HG02884 (cell line): ENCODE results near the gene SRRM3.
"Not testable (repeated sequence)": the region's sequence is repeated elsewhere in the genome, so short reads cannot be mapped to it uniquely, and the experiment has no call there.

ENCODE experiments used
- ATAC-seq: cut with Tn5 transposase; IDR thresholded peaks from one replicate; pipeline ENCODE4 v1.9.1; 2021; ENCODE audit warnings: mild to moderate bottlenecking, moderate library complexity; ENCODE audit not compliant: unreplicated experiment

The SRRM3 gene

DNA sequence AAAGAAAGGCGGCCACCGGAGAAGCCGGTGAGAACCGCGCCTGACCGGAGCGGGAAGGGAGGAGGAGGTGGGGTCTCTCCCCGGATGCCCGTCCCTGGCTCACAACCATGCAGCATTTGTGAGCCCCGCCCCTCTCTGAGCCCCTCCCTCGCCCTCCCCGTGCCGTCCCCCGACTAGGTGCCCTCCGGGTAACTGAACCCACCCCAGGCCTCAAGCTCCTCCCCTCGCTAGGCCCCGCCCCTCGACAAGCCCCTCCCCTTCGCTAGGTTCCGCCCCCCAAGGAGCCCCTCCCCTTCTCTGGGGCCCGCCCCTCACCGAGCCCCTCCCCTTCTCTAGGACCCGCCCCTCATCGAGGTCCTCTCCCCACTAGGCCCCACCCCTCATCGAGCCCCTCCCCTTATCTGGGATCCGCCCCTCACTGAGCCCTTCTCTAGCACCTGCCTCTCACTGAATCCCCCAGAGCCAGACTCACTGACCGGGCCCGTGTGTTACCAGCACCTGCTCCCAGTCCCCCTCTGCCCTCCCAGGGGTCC is 58.5 kb downstream of the SRRM3 start:
- ATAC-seq: no peak

DNA sequence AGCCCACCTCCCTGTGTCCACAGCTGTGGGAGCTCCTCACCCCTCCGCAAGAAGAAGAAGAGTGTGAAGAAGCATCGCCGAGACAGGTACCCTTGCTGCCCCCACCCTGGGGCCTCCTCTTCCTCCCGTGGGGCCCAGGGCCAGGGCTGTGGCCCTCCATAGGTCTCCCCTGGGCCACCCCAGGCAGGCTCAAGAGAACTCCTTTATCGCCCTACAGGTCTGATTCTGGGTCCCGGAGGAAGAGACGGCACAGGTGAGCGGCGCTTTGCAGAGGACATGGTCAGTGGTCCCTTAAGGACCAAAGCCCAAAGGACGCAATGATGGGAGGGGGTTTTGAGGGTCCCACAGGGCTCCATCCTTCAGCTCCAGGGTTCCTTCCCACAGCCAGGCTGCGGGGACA is 59.6 kb downstream of the SRRM3 start:
- ATAC-seq: no peak

DNA sequence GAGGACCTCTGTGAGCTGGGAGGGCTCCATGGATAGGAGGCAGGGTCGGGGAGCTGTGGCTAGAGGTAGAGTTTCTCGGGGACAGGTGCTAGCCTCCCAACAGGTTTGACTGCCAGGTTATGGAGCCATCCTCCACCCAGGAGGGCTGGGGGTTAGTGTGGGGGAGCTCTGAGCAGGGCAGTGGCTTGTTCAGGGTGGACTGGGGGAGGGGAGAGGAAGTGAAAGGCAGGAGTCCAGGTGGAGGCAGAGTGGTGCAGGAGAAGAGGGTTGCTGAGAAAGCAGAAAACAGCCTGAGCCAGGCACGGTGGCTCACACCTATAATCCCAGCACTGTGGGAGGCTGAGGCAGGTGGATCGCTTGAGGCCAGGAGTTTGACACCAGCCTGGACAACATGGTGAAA is 60.2 kb downstream of the SRRM3 start:
- ATAC-seq: no peak

DNA sequence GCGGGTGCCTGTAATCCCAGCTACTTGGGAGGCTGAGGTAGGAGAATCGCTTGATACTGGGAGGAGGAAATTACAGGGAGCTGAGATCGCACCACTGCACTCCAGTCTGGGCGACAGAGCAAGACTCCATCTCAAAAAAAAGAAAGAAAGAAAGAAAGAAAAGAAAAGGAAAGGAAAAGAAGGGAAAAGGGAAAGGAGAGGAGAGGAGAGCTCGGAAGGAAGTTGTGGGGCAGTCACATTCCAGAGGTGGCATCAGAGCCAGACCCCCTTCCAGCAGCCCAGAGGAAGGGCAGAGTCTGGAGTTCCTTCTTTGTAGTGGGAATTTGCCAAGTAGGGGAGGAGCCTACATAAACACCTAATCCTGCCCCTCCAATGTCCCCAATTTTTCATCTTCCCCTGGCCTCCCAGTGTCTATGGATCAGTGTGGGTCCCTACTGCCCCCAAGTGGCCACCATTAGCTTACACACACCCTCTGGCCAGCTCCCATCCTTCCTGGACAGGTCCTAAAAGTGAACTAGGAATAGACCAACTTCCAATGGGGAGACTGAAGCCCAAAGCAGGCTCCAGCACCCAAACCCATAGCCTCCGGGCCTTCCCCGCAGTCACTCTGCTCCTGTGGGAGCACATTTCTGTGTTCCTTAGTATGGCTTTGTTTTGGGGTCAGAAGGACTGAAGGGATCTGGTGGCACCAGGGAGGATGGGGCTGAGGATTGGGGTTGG is 61.1 kb downstream of the SRRM3 start:
- ATAC-seq: peak; percentile 52

DNA sequence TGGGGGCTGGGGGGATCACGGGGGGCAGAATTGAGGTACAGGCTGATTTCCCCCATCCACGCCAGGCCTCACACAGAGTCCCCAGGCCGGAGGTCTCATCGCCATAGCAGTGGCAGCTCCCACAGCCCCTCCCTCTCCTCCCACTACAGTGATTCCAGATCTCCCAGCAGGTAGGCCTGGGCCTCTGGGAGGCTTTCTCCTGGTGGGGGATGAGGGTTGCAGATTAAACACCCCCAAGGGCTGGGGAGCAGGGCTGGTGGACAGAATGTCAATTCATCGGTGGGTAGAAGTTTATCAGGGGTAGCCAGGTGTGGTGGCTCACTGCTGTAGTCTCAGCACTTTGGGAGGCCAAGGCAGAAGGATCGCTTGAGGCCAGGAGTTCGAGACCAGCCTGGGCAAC is 63.6 kb downstream of the SRRM3 start:
- no peak for ATAC-seq

DNA sequence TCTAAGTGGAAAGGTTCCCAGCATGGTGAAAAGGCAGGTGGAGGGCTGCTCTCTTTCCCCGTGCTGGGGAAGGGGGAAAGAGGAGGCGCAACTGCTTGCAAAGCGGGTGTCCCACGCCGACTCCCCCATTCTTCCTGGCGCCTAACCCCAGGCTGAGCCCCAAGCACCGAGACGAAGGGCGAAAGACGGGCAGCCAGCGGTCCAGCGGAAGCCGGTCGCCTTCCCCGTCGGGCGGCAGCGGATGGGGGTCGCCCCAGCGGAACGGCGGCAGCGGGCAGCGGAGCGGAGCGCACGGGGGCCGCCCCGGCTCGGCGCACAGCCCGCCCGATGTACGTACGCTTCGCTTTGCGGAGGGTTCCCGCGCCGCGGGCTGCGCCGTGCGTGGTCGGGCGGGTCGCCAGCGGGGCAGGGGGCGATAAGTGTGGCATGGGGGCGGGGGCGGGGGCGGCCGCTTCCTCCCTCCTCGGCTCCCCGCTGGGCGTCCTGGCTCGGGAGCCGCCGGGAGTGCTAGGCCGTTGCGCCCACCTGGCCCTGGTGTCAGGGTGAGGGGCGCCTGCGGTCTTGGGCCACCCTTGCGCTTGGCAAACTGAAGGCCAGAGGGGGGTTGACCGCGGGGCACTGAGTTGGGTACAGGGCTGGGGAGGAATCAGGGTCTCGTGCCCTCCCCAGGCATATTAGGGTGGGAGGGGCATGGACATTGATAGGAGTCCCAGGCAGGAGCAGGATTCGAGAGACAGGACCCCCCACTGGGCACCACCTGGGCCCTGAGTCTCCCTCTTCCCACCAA is 65.6 kb downstream of the SRRM3 start:
- no peak for ATAC-seq

DNA sequence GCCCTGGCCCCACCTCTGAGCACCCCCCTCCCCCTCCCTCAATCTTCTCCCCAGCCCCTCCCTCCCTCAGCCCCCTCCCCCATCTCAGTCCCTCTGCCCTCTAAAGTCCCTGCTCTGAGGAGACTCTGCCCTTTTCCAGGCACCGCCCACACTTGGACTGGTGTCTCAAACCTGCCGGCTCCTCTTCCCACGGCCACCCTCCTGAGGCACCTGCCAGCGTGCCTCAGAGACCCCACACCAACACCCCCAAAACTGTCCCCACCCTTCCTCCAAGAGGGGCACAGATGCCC is 66.1 kb downstream of the SRRM3 start:
- ATAC-seq: no peak

DNA sequence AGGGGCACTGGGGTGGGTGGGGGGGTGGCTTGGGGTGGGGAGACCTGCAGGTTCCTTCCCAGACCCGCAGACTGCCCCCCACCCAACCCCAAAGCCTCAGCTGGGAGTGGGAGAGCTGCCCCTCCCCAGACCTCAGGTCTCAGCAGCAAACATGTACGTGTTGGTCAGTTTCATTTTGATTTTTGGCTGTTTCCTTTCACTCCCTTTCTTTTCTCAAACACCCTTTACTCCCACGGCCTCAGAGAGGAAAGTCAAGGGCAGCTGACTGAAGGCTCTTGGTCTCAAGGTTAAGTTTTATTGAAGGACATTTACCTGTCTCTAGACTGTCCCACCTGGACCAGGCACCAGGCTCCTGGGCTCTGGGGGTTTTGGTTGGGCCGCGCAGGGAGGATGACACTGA is 66.7 kb downstream of the SRRM3 start:
- ATAC-seq: no peak

DNA sequence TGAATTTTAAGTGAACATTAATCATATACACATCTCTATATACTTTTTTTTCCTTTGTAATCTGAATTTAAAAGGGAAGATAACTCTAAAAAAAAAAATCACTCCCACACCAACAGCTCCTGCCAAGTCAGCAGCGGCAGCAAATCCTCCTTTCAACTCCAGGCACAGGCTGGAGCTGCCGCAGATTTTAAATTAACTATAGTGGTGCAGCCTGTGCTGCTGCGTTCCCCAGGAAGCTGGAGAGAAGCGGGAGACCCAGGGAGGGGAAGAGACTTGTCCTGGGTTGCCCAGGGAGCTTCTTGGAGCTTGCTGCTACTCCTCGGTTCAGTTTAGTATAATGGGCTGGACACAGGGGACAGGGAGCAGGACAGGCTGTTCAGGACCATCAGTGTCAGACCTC is 68.2 kb downstream of the SRRM3 start:
- no peak for ATAC-seq

DNA sequence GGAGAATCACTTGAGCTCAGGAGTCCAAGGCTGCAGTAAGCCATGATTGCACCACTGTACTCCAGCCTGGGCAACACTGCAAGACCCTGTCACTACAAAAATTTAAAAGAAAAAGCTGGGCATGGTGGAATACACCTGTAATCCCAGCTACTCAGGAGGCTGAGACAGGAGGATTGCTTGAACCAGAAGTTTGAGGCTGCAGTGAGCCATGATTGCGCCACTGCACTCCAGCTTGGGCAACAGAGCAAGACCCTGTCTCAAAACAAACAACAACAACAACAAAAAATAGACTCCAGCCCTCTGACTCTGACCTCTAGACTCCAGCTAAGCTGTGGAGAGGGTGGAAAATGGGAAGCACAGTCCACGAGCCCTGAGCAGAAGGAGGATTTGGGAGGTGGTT is 69.7 kb downstream of the SRRM3 start:
- not testable (repeated sequence) for ATAC-seq

DNA sequence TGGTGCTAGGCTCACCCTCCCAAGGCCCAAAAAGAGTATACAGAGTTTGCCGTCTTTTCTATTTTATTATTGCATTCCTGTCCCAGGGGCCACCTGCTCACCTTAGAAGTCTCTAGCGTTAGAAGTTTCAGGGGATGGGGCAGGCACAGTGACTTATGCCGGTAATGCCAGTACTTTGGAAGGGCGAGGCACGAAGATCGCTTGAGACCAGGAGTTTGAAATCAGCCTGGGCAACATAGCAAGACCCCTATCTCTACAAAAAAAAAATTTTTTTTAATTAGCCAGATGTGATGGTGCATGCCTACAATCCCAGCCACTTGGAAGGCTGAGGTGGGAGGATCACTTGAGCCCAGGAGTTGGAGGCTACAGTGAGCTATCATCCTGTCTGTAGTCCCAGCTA is 70.4 kb downstream of the SRRM3 start:
- no peak for ATAC-seq

DNA sequence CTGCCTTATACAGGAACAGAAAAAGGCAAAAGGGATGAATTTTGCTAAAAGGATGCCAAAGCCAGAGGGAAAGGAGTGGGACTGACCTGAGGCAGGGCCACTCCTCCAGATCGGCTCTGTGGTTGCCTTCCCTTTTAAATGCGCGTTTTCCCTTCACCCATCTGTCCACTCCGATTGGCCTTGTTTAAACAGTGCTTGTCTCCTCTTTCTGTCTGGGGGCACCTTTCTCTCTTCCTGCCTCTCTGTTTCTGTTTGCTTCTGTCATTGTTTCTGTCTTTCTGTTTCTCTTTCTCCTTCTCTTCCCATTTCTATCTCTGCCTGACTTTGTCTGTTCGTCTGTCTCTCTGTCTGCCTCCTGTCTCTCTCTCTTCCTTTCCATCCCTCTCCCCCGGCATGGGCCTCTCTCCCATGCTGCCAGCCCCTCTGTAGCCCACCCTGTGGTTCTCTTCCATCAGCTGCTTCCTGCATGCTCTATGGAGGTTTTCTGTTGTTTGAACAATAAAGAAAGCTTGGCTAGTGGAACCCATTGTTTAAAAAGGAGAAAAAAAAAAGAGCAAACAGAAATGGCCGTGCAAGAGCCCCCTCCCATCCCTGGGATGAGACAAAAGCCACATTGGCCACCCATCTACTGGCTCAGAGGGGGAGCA is 71.3 kb downstream of the SRRM3 start:
- ATAC-seq: no peak

DNA sequence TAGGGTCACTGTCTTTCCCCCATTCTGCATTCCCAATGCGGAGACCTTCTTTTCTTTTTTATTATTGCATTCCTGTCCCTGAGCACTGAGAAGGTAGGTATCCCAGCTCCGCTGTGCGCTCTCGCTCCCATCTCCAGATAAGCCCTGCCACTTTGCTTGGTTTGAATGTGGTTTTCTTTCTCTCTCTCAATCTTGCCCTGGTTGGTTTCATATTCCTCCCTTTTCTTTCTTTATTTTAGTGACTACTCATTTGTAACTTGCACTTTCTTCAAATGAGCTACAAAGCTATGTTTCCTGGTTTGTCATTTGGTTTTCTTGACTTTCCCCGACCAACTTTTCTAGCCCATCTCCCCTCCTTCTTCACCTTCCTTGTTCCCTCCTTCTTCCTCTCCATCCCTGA is 71.8 kb downstream of the SRRM3 start:
- ATAC-seq: no peak

DNA sequence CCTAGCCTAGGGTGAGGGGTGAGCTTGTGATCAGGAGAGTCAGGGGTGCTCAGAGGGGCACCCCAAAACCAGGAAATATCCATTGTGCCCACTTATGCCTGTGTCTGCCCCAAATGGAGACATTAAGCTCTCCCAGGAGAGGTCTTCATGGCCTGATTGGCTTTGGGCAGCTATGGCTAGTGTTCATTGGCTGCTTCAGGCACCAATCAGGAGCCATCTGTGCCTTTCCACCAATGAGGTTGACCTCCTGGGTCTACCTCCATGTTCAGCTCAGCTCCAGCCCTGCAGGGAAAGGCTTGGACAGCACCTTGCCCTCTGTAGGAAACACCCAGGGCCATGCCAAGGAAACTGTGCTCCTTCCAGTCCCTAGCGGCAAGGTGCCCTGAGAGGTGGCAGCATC is 76.8 kb downstream of the SRRM3 start:
- ATAC-seq: no peak

DNA sequence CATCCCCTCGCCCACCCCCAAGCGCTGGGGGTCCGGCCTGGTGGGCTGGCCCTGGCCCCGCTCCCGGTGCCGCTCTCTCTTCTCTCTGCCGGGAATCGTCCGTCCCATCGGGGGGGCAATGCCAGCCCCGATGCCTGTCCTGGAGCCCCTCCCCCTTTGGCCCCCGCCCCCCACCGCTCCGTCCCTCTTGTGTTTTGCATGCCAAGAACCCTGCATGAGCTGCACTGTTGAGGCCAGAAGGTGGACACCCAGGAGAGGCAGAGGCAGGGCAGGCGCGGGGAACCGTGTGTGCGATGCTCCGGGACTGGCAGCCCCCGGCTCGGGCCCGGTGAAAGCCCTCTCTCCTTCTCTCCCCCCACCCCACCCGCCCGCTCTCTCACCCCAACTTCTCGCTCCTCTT is 78.7 kb downstream of the SRRM3 start:
- no peak for ATAC-seq

DNA sequence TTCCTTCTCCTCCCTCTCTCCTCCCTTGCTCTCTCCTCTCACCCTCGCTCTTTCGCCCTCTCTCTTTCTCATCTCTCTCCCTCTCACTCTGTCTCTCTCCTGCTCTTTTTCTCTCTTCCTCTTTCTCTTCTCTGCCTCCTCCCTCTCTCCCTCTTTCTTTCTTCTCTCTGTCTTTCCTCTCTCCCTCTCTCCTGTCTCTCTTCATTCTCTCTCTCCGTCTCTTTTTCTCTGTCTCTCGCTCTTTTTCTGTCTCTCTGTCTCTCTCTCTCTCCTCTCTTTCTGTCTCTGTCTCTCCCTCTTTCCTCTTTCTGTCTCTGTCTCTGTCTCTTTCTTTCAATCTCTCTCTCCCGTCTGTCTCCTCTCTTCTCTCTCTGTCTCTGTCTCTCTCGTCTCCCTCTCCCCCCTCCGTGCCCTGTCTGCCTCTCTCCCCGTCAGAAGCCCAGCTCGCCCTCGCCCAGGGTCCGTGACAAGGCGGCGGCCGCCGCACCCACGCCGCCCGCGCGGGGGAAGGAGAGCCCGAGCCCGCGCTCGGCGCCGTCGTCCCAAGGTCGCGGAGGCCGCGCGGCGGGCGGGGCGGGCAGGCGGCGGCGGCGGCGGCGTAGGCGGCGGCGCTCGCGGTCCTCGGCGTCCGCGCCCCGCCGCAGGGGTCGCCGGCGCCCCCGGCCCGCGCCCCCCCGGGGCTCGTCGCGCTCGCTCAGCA is 79.5 kb downstream of the SRRM3 start:
- ATAC-seq: no peak

DNA sequence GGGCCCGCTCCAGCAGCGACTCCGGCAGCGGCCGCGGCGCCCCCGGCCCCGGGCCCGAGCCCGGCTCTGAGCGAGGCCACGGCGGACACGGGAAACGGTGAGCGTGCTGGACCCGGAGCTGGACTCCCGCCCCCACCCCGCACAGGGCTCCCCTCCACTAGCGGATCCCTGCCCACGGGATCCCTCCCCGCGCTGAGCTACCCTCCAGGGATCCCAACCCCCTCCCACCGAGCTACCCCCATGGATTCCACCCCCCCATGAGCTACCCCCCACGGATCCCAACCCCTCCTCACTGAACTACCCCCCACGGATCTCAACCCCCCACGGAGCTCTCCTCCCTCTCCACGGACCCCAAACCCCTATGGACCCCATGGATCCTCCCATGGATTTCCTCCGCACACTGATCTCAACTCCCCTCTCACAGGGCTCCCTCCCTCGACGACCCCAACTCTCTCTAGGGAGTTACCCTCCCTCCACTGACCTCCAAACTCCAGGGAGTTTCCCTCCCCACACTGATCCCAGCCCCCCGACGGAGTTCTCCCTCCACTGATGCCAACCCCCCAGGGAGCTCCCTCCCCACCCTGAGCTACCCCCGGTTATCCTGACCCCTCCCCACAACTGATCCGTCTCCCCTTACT is 80.1 kb downstream of the SRRM3 start:
- ATAC-seq: no peak

DNA sequence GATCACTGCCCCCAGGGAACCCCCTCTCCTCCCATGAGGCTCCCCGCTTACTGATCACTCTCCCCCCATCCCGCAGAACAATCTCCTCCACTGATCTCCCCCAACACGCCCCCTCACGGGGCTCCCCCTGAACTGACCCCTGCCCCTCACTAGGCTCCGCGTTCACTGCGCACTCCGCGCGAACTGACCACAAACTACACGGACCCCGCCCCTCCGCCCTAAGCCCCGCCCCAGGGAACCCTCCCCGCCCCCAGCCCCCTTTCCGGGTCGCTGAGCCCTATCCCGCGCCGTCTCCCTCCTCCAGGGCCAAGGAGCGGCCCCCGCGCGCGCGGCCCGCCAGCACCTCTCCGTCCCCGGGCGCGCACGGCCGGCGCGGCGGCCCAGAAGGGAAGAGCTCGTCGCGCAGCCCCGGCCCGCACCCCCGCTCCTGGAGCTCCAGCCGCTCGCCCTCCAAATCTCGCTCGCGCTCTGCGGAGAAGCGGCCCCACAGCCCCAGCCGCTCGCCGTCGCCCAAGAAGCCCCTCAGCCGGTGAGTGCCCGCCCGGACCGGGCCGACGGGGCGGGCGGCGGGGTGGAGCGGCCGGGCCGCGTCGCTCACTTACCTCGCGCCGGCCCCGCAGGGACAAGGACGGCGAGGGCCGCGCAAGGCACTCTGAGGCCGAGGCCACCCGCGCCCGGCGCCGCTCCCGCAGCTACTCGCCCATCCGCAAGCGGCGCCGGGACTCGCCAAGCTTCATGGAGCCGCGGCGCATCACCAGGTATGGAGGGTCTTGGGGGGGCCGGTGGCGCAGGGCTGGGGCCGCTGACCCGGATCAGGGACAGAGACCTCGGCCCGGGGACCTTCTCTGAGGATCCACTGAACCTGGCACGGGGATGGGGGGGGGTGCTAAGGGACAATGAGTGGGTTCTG is 80.9 kb downstream of the SRRM3 start:
- no peak for ATAC-seq

DNA sequence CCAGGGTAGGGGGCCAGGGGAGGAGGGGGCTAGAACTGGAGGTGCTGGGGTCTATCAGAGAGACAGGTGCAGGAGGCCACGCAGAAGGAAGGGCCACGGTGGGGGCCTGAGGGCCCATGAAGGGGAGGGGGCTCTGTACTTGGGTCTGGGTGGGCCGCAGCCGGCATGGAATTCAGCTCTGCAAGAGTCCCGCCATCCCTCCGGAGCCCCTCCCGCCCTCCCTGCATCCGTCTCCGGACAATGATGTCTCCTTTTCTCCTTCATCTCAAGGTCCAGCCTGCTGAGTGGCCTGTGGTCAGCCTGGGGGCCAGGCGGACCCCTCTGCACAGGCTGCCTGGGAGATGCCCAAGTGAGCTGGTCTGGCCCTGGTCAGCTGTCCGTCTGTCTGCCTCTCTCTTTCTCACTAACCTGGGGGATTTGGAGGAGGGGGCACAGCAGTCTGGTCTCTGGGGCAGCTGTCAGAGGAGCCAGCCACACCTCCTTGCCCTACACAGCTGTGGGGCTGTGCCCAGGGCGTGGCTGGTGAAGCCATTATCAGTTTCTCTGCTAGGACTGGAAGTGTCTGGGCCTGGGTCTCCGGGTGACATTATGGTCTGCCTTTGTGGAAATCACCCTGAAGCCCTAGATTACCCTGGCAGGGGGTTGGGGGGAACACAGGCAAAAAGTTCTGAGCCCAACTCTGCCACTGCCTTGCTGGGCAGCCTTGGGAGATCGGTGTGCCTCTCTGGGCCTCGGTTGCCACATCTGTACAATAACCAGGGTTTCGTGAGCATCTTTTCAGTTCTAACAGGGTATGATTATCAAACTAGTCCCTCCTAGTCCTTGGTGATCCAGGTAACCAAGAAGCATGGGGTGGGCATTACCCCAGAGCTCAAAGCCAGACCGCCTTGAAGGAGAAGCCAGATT is 81.8 kb downstream of the SRRM3 start:
- no peak for ATAC-seq
